UCSD-AML1 (cell line): ENCODE data around the gene PIEZO2.
"Not testable (repeated sequence)": the region's sequence is repeated elsewhere in the genome, so short reads cannot be mapped to it uniquely, and the experiment has no call there.

ENCODE experiments used
- DNase-seq: peaks from one replicate; lab custom pipeline; 2025; ENCODE audit not compliant: unreplicated experiment; lab: John Stamatoyannopoulos, UW

The PIEZO2 gene

GRCh38 chr18:10850216-10850615, 299.2 kb downstream of the PIEZO2 start:
- DNase-seq: no peak

GRCh38 chr18:10847907-10848306, 301.5 kb downstream of the PIEZO2 start:
- DNase-seq: no peak

- no peak for DNase-seq
Measured at GRCh38 chr18:10847408-10847790, 302.0 kb downstream of the PIEZO2 start.

- DNase-seq: no peak
Measured at GRCh38 chr18:10846657-10847407, 302.5 kb downstream of the PIEZO2 start.

GRCh38 chr18:10846035-10846434, 303.3 kb downstream of the PIEZO2 start:
- not testable (repeated sequence) for DNase-seq

- DNase-seq: no peak
Measured at GRCh38 chr18:10843565-10843964, 305.8 kb downstream of the PIEZO2 start.

- no peak for DNase-seq
Measured at GRCh38 chr18:10842861-10843260, 306.5 kb downstream of the PIEZO2 start.

GRCh38 chr18:10842371-10842770, 307.0 kb downstream of the PIEZO2 start:
- no peak for DNase-seq

GRCh38 chr18:10841203-10841602, 308.2 kb downstream of the PIEZO2 start:
- no peak for DNase-seq

GRCh38 chr18:10840743-10841142, 308.6 kb downstream of the PIEZO2 start:
- no peak for DNase-seq

GRCh38 chr18:10839421-10839820, 309.9 kb downstream of the PIEZO2 start:
- DNase-seq: no peak

- no peak for DNase-seq
Measured at GRCh38 chr18:10838553-10838952, 310.8 kb downstream of the PIEZO2 start.

GRCh38 chr18:10834128-10834815, 315.1 kb downstream of the PIEZO2 start:
- DNase-seq: no peak

GRCh38 chr18:10833656-10834055, 315.7 kb downstream of the PIEZO2 start:
- DNase-seq: no peak

GRCh38 chr18:10826400-10826799, 323.0 kb downstream of the PIEZO2 start:
- DNase-seq: no peak

- DNase-seq: no peak
Measured at GRCh38 chr18:10822456-10822855, 326.9 kb downstream of the PIEZO2 start.

- no peak for DNase-seq
Measured at GRCh38 chr18:10820681-10821080, 328.7 kb downstream of the PIEZO2 start.

- no peak for DNase-seq
Measured at GRCh38 chr18:10814336-10814735, 335.0 kb downstream of the PIEZO2 start.

- no peak for DNase-seq
Measured at GRCh38 chr18:10805587-10806118, 343.7 kb downstream of the PIEZO2 start.

- DNase-seq: no peak
Measured at GRCh38 chr18:10804126-10804525, 345.2 kb downstream of the PIEZO2 start.

GRCh38 chr18:10798727-10799550, 350.4 kb downstream of the PIEZO2 start:
- DNase-seq: no peak
